ENCODE data around the gene THOC7. TPM values are rescaled to one million over a fixed set of nuclear protein-coding genes. Genes with fewer than 3 reads are reported as not detected.

Gene THOC7
- total RNA-seq, 1 donor from 2014 or later: 43.6 TPM

DNA sequence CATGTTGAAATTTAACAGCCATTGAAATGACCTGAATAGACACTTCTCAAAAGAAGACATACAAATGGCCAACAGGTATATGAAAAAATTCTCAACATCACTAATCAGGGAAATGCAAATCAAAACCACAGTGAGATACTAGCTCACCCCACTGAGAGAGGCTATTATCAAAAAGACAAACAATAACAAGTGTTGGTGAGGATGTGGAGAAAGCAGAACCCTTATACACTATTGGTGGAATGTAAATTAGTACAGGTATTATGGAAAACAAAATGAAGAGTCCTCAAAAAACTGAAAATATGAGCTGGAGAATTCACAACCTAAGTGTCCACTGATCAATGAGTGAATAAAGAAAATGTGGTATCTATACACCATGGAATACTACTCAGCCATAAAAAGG is 21.5 kb downstream of the THOC7 start:
- no peak for DNase-seq

DNA sequence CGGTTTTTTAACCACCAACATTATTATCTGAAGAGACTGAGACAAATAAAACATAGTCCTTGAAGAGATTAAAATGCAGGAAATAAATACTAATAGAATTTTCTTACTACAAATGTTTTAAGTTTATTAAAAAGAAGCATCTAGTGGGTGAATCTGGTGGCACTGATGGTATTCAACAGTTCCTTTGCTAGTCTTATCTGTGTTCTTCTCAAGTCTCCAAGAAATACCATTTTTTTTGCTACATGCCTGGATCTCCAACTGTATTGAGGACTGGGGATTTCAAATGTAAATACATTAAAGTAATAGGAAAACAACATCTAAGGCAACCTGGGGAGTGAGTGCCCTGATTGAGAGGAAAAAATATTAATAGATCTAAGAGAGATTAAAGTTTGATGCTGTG is 21.9 kb downstream of the THOC7 start:
- DNase-seq: no peak

DNA sequence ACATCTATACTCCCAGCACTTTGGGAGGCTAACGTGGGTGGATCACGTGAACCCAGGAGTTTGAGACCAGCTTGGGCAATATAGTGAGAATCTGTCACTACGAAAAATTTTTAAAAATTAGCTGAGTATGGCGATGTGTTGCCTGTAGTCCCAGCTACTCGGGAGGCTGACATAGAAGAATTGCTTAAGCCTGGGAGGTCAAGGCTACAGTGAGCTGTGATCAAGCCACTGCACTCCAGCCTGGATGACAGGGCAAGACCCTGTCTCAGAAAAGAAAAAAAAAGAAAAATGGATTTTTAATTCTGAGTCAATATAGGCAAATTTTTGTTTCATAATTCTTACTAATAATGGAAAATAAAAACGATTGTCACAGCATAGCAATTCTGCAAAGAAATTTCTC is 31.2 kb downstream of the THOC7 start:
- no peak for DNase-seq

DNA sequence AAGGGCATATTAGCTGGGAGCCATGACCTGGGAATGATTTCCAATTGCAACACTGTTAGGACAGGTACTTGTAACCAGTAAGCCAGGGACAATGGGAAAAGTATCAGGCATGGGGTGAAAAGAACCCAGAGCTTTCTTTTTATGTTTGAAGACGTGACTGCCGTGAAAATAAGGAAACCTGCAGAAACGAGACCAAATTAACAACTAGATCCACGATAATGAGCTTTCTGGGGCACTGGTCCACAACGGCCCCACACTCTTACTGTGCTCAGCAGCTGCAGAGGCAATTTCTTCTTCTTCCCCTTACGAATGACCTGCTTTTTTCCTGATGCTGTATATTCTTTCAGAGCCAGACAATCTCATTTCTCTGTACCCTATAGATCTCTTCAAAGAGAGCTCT is 33.1 kb downstream of the THOC7 start:
- no peak for DNase-seq

DNA sequence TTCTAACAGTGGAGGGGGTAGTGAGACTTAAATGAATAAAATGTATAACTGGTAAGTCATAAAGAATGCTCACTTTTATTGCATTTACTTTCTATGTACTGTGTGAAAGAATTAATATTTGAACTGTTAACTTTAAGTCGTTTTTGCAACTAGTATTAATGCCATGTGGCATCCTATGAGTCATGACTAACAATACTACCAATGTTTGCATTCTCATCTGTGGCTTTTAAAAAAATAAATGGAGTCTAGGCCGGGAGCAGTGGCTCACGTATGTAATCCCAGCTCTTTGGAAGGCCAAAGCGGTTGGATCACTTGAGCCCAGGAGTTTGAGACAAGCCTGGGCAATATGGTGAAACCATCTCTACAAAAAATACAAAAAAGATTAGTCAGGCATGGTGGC is 39.3 kb downstream of the THOC7 start:
- DNase-seq: no peak

DNA sequence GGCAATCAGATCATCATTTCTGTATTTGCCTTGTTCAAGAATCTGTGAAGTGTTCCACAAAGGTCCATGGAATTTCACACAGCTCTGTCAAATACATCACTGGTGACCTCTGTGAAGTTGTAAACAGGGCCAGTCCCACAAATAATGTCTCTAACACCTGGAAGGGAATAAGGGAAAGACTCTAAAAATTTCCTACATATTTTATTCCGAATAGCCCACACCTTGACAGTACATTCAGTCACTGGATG is 44.5 kb downstream of the THOC7 start, which contains the start of gene C3orf49:
Gene C3orf49, plus strand, starts transcription at position 149 of the 248 bp plus-strand sequence. CDS start 173 bp downstream, outside the sequence.
- DNase-seq: no peak

DNA sequence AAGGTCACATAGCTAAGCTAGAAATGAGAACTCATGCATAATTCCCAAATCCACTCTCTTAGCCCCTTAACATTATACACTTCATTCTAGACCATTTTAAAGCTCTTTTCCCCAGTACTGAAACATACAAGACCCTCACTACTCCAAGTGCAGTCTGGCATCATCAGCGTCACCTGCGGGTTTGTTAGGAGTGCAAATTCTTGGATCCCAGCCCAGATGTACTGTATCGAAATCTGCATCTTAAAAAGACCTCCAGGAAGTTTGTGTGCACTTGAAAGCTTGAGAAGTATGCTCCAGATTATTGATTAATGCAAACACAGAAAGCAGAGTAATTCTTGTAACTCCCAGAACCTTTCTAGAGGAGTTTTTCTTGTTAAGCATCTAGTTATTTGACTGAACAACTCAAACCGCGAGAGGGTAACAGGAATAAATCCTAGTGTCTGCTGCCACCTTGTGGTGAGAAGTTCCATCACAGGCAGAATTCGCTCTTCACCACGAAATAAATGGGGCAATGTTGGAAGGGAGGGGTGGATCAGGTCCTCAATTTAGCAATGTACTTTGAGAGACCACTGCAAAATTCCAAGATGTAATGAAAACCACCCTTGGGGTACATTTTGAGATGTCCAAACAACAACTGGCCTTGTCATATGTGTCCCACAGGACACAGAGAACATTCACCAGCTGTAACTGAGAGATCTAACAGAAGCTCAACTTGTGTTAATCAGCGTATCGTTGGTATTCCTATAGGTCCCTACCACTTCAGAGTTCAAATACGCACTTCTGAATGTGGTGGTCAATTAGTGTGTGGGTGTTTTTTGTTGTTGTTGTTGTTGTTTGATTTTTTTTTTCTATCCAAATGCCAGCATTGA is 45.1 kb downstream of the THOC7 start:
- DNase-seq: peak; percentile 83

DNA sequence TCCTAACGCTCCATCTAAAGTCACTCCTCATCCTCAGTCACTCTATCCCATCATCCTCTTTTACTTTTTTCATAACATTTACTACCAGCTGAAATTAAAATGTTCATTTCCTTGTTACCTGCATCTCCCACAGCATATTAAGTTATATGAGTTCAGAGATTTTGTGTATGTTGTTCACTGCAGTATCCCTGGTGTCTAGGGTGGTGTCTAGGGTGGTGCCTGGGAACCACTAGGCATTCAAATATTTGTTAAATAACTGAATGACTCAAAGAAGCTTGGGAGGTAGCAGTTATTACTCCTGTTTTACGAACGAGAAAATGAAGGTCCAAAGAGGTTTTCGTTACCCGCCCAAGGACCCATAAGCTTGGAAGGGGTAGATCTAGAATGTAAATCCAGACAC is 46.4 kb downstream of the THOC7 start:
- no peak for DNase-seq

DNA sequence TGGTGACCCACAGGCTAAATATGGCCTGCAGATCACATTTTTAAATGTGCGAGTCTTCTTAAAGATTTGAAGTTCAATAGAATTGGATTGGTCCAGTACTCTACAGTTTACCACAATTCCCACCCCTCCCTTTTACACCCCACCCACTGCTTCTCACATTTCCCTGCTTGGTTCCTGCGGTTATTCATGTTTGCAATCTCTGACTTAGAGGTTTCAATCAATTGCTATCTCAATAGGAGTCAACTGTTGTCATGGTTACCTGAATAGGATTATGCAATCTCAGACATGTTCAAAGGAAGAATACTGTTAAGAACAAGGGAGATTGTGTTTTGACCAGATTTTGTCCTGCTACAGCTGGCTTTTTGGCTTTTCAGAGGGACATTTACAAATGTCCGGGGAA is 49.4 kb downstream of the THOC7 start:
- DNase-seq: no peak

DNA sequence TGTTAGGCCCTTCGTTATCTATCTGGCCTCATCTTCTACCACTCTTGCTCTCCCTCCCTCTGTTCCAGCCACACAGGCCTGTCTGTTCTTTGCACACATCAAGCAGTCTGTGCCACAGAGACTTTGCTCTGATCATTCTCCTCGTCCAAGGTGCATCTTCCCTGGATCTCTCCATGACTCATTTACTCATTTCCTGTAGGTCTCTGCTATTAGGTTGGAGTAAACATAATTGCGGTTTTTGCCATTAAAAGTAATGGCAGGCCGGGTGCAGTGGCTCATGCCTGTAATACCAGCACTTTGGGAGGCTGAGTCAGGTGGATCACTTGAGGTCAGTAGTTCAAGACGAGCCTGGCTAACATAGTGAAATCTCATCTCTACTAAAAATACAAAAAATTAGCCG is 54.0 kb downstream of the THOC7 start:
- DNase-seq: no peak

DNA sequence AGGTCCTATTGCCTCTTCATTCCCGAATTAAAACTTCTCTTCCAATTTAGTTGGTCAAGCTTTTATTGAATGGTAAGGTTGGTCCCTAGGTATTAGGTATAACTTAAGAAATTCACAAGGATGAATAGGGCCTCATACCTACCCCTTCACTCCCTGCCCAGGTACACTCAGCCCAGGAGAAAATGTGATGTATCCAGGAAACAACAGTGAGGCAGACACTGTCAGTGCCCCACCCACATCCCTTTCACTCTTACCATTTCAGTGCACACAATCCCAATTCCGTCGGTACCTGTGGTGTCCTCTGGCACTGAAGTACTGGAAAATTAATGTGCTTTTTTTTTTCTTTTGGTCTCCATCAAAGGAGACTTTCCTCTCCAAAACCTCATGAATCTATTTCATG is 55.0 kb downstream of the THOC7 start:
- DNase-seq: no peak

DNA sequence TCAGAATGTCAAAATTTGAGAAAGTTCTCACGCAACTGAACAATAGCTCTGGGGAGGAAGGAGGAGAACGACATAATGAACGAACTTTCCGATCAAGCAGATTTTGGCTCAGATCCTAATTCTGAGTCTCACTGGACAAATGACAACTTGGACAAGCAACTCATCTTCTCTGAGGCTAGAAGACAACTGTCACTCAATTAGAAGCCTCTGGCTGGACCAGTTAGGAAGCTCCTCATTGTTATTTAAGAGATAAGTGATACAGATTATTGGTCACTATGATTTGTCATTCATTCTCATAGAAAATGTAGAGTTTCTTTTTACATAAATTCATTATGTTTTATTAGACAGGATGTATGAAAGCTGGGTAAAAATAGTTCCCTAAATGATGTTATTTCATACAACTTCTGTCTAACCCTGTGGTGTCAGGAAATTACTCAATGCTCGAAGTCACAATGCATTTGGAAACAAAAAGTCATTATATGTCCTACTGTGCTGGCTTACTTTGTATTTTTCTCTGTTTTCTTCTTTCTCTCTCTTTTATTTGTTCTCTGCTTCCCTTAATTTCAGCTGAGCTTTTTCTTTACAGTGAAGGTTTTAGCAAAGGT is 55.5 kb downstream of the THOC7 start:
- no peak for DNase-seq

DNA sequence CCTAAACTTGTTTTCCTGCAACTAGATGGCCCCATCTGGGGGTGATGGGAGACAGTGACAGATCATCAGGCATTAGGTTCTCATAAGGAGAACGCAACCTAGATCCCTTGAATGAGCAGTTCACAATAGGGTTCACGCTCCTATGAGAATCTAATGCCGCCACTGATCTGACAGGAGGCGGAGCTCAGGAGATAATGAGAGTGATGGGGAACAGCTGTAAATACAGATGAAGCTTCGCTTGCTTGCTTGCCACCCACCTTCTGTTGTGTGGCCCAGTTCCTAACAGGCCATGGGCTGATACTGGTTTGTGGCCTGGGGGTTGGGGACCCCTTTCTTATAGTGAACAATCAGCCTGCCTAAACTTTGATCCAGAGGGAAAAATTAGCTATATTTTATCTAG is 59.7 kb downstream of the THOC7 start:
- no peak for DNase-seq

DNA sequence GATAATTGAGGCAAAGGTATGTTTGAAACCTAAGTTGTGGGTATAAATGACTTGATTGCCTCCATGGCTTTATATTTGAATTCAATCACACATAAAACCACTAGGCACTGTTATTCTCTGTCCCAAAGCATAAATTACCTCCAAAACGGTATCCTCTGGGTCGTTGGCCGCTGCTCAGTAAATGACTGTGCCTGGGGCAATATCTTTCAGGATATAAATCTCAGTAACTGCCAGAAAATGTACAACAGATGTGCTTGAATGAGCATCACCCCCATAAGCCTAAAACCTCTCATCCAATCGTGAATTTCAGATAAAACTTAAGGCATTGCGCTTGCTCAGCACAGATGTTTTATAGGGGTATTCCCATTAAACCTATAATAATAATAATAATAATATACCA is 63.5 kb downstream of the THOC7 start:
- no peak for DNase-seq

DNA sequence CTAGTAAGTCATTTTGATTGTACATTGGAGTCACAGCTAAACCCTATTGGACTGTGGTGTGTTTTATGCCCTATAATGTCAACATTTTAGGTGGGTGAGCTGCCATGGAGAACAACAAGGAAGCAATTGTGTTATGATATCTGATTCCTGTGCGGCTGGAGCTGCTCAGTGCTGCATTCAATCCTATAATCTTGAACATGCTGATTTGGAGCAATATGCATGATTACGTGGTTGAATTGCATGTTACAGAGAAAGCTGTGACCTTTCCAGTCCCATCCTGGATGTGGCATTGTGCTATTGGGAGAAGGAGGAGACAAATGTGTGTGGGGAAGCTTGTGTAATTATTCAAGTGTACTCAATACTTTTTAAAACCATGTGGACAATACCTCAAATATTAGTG is 64.7 kb downstream of the THOC7 start:
- DNase-seq: no peak

DNA sequence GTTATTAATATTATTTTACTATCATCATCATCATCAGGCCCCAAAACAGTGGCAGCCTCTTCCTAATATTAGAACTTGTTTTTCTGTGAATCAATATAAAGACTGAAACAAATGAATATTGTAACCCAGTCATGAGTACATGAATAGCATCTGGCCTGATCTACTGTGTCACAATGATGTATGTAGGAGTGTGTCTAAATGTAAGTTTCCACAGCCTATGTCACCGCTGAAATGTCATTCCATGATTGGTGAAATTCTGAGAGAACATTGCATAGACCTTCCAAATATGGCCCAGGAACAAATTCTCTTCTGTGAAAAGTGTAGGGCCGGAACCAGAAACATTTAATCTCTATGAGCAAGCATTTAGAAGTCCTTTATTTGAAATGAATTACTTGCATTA is 65.1 kb downstream of the THOC7 start:
- DNase-seq: no peak

DNA sequence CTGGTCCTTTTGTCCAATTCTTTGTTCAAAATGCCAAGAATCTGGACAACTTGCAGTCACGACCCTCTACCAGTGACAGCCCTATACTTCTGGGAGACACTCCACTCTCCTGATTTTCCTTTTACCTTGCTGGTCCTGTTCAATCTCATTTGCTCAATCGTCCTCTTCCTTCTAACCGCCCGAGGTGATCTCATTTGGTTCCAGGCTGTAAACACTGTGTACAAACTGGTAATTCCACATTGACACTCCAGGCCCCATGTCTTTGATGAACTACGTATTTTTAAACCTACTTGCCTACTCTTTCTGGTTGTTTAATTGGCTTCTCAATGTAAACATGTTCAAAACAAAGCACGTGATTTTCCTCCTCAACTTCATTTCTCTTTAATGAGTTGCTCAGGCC is 68.2 kb downstream of the THOC7 start:
- no peak for DNase-seq

DNA sequence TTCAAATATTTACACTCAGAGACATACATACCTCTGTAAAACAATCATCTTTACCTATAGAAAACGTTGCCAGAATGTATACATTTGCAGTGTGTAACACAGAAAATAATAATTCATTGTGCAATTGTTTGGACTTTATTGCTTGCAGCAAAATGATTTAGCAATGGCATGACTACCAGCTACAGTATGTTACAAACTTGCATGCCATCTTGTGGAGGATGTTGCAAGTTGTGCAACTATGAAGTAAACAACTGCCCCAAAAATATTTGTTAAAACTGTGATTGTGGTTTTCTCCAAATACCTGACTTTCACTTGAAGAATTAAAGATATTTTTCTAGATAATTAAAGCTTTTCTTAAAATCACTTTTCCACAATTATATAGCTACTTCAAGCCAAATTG is 71.6 kb downstream of the THOC7 start:
- DNase-seq: peak; percentile 19

Small RNA genes within 50 kb of the gene (small RNA-seq; reads per million reads assigned to genes)
- not detected for gene SCAANT1 (ENCODE audit: low replicate concordance)

Other genes starting within 250 kb of the THOC7 start
- gene SNTN, start 211.1 kb downstream of the THOC7 start, total RNA-seq: not detected
- gene C3orf49, start 44.5 kb downstream of the THOC7 start, total RNA-seq: not detected
- 18.3 TPM for gene ATXN7, start 62 bp upstream of the THOC7 start, total RNA-seq
- not detected for gene SCAANT1, start 48.6 kb upstream of the THOC7 start, total RNA-seq
- 66.0 TPM for gene PSMD6, start 159.7 kb upstream of the THOC7 start, total RNA-seq

Measured in tongue (tissue), 3 donors.